Measurements from ENCODE around the gene CHCHD6. TPM values are rescaled to one million over a fixed set of nuclear protein-coding genes. Genes with fewer than 3 reads are reported as not detected.

The CHCHD6 gene
- total RNA-seq, 2 donors from 2014 or later = 23.6 to 34.4 TPM

DNA sequence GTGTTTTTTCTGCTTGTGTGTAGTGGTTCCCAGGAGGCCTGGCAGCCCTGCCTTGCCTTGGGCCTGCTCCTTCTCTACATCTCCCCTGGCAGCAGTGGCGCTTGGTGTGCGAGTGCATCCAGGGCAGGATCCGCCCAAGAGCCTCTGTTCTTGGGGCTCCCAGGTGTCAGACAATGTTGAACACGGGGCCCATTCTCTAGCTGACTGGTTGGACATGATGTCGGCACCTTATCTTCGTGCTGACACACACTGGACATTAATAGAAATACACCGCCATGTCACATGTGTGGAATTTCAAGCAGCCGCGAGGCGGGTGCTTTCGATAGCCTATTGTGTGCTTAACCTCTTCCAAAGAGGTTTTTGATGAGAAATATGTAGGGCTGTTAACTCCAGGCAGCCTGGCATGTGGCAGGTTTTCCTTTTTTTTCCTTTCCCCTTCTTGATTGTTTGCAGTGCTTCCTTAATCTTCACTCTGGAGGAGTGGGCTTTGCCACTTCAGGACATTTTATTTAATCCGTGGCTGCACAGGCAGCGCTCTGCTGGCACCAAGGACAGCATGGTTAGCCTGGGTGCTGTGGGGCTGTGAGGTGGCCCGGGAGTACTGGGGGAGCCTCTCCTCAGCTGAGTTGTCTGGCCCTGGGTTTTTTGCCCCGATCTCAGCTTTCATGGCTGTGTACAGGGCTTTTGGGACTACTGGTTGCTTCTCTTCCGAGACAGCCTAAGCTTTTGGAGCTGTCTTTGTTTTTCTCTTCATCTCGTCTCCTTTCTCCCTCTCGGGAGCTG lies 42.5 kb downstream of the CHCHD6 start:
- DNase-seq = peak; percentile 57
- Mint-ChIP-seq H3K36me3 (ENCODE audit: low read depth) (peaks cover 4% of the 10 kb centered on the region), H3K4me1 (peaks cover 15% of the 10 kb centered on the region), H3K27ac (peak overlapping the region; percentile 39), H3K9me3 (no peaks in the 10 kb centered on the region), H3K4me3 (no peak overlapping the region), H3K27me3 (ENCODE audit: insufficient read depth) (no peaks in the 10 kb centered on the region)
- WGBS, 2 experiments (ENCODE audit: insufficient coverage in 1 of 2, insufficient read length in 1 of 2) = 86 to 92% methylated on average over 16 to 18 of the region's 18 CpGs
- Histone ChIP-seq H3K27ac (ENCODE audit: low read depth, low read length) (no peak overlapping the region), H3K9ac (ENCODE audit: extremely low read depth, low read length, poor library complexity, severe bottlenecking) (no peak overlapping the region), H3K4me1 (ENCODE audit: control insufficient read depth, insufficient read depth, low read length) (peaks cover 5% of the 10 kb centered on the region), H3K9me3 (ENCODE audit: control insufficient read depth, low read length) (no peaks in the 10 kb centered on the region), H3K36me3 (ENCODE audit: control insufficient read depth, insufficient read depth, low read length) (no peaks in the 10 kb centered on the region), H3K27me3 (ENCODE audit: control insufficient read depth, insufficient read depth, low read length, poor library complexity, severe bottlenecking) (no peaks in the 10 kb centered on the region), H3K4me3 (ENCODE audit: low read length) (no peak overlapping the region)
- no peak for TF ChIP-seq CTCF (conservative IDR thresholded peaks at IDR 0.05)

GRCh38 chr3:126747768-126748167 lies 43.7 kb downstream of the CHCHD6 start:
- H3K9me3 ChIP-seq (ENCODE audit: control insufficient read depth, low read length) = no peaks in the 10 kb centered on the region
- no peaks in the 10 kb centered on the region for H3K27me3 ChIP-seq (ENCODE audit: control insufficient read depth, insufficient read depth, low read length, poor library complexity, severe bottlenecking)
- H3K36me3 ChIP-seq (ENCODE audit: control insufficient read depth, insufficient read depth, low read length) = no peaks in the 10 kb centered on the region
- no peak for TF ChIP-seq CTCF (conservative IDR thresholded peaks at IDR 0.05)
- no peak overlapping the region for H3K9ac ChIP-seq (ENCODE audit: extremely low read depth, low read length, poor library complexity, severe bottlenecking)
- H3K27me3 Mint-ChIP-seq (ENCODE audit: insufficient read depth) = no peaks in the 10 kb centered on the region
- peaks cover 11% of the 10 kb centered on the region for H3K4me1 ChIP-seq (ENCODE audit: control insufficient read depth, insufficient read depth, low read length)
- no peak overlapping the region for H3K4me3 ChIP-seq (ENCODE audit: low read length)
- H3K9me3 Mint-ChIP-seq = no peaks in the 10 kb centered on the region
- H3K4me1 Mint-ChIP-seq = peaks cover 25% of the 10 kb centered on the region
- H3K36me3 Mint-ChIP-seq (ENCODE audit: low read depth) = no peaks in the 10 kb centered on the region
- WGBS, 2 experiments (ENCODE audit: insufficient coverage in 1 of 2, insufficient read length in 1 of 2) = 95 to 96% methylated on average over 5 to 6 of the region's 6 CpGs
- H3K4me3 Mint-ChIP-seq = no peak overlapping the region
- DNase-seq = no peak
- no peak overlapping the region for H3K27ac Mint-ChIP-seq
- H3K27ac ChIP-seq (ENCODE audit: low read depth, low read length) = no peak overlapping the region

- Histone ChIP-seq H3K4me3 (ENCODE audit: low read length) (no peak overlapping the region), H3K27me3 (ENCODE audit: control insufficient read depth, insufficient read depth, low read length, poor library complexity, severe bottlenecking) (no peaks in the 10 kb centered on the region), H3K9me3 (ENCODE audit: control insufficient read depth, low read length) (no peaks in the 10 kb centered on the region), H3K4me1 (ENCODE audit: control insufficient read depth, insufficient read depth, low read length) (peaks cover 11% of the 10 kb centered on the region), H3K36me3 (ENCODE audit: control insufficient read depth, insufficient read depth, low read length) (no peaks in the 10 kb centered on the region), H3K9ac (ENCODE audit: extremely low read depth, low read length, poor library complexity, severe bottlenecking) (no peak overlapping the region), H3K27ac (ENCODE audit: low read depth, low read length) (no peak overlapping the region)
- Mint-ChIP-seq H3K27me3 (ENCODE audit: insufficient read depth) (no peaks in the 10 kb centered on the region), H3K36me3 (ENCODE audit: low read depth) (no peaks in the 10 kb centered on the region), H3K9me3 (no peaks in the 10 kb centered on the region), H3K4me3 (no peak overlapping the region), H3K27ac (no peak overlapping the region), H3K4me1 (peaks cover 28% of the 10 kb centered on the region)
- no peak for TF ChIP-seq CTCF (conservative IDR thresholded peaks at IDR 0.05)
- 95 to 100% methylated on average over 2 to 5 of the region's 5 CpGs for WGBS, 2 experiments (ENCODE audit: insufficient coverage in 1 of 2, insufficient read length in 1 of 2)
- no peak for DNase-seq
These were observed 44.9 kb downstream of the CHCHD6 start for GRCh38 chr3:126748701-126749546.
